Common myeloid progenitor, CD34-positive (primary cell): ENCODE measurements around the gene RNF217.

Experiments used
- CTCF ChIA-PET: fragments of 350-600 bp; sonication (Branson Sonifier 250); formaldehyde crosslinking; loops from one replicate; lab custom pipeline; 2021; ENCODE audit warnings: antibody characterized with exemption; lab: Charles Lee
- POLR2A ChIA-PET: fragments of 350-600 bp; sonication (Branson Sonifier 250); formaldehyde crosslinking; loops from one replicate; lab custom pipeline; 2021; ENCODE audit warnings: antibody characterized with exemption; lab: Charles Lee
- DNase-seq, 3 donors: peaks; one replicate each; pipeline versions ENCODE4 v3.0.0 to v3.0.0-alpha.2; 2013
- H3K27ac ChIP-seq, 2 experiments: 1 replicate in 1 of 2; 2 replicates in 1 of 2; pipeline ENCODE4 v1.7.0; 2013; ENCODE audit warnings: inconsistent platforms in 2 of 2, low read length in 2 of 2, mild to moderate bottlenecking in 2 of 2, low read depth in 1 of 2, moderate library complexity in 1 of 2; ENCODE audit not compliant: severe bottlenecking in 2 of 2, insufficient read depth in 1 of 2, poor library complexity in 1 of 2
- H3K27me3 ChIP-seq, 5 experiments: replicated peaks in 2 of 5; 1 replicate in 3 of 5; 2 replicates in 2 of 5; pipeline versions ENCODE4 v1.6.1 to v1.7.0; 2013; ENCODE audit warnings: low read length in 4 of 5, mild to moderate bottlenecking in 2 of 5, moderate library complexity in 2 of 5, inconsistent platforms in 1 of 5; ENCODE audit not compliant: insufficient read depth in 5 of 5, control insufficient read depth in 4 of 5
- H3K36me3 ChIP-seq, 4 experiments: 1 replicate in 2 of 4; 2 replicates in 2 of 4; pipeline versions ENCODE4 v1.6.1 to v1.7.0; 2013; ENCODE audit warnings: low read length in 3 of 4, control low read depth in 1 of 4, mild to moderate bottlenecking in 1 of 4; ENCODE audit not compliant: control insufficient read depth in 4 of 4, insufficient read depth in 4 of 4
- H3K4me1 ChIP-seq, 4 experiments: 1 replicate in 3 of 4; 2 replicates in 1 of 4; pipeline versions ENCODE4 v1.6.1 to v1.7.1; 2013; ENCODE audit warnings: low read length in 3 of 4, mild to moderate bottlenecking in 3 of 4, control low read depth in 1 of 4, inconsistent platforms in 1 of 4, moderate library complexity in 1 of 4; ENCODE audit not compliant: control insufficient read depth in 4 of 4, insufficient read depth in 4 of 4; ENCODE audit errors: control extremely low read depth in 1 of 4
- H3K4me3 ChIP-seq, 7 experiments: 1 replicate in 4 of 7; 2 replicates in 3 of 7; pipeline versions ENCODE4 v1.5.1 to v1.7.0; 2013; ENCODE audit warnings: mild to moderate bottlenecking in 7 of 7, low read length in 6 of 7, moderate library complexity in 6 of 7, inconsistent platforms in 2 of 7, low read depth in 2 of 7, control low read depth in 1 of 7; ENCODE audit not compliant: insufficient read depth in 4 of 7, control insufficient read depth in 1 of 7; ENCODE audit errors: extremely low read depth in 1 of 7
- H3K9me3 ChIP-seq, 5 experiments: 1 replicate in 4 of 5; 2 replicates in 1 of 5; pipeline versions ENCODE4 v1.6.1 to v1.7.1; 2013; ENCODE audit warnings: low read length in 4 of 5, mild to moderate bottlenecking in 2 of 5, inconsistent platforms in 1 of 5, low read depth in 1 of 5, moderate library complexity in 1 of 5; ENCODE audit not compliant: control insufficient read depth in 4 of 5, insufficient read depth in 2 of 5; ENCODE audit errors: control extremely low read depth in 1 of 5
- WGBS: methylation state at CpG from one replicate; pipeline ENCODE4 v1.1.5; 2013; ENCODE audit not compliant: insufficient coverage; 5-methylcytosine and 5-hydroxymethylcytosine counted together

RNF217 gene

DNA sequence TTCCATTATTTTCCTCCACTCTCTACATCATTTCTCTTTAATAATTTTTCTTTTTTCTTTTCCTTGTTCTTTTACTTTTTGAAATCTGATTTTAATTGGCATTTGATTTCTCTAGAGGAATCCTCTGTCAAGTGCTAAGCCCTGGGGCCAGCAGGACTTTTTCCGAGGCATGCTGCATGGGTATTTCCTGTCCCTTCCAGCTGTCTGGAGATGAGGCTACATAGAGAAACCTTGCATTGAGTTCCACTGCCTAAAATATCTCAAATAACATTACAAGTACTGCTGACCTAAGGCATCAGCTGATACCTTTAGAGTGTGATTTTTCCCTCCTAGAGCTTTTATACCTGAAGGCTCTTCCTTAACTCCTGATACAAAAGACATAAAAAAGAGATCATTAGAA, 6.2 kb downstream of the RNF217 start:
- H3K27me3 ChIP-seq, result no peaks in the 10 kb centered on the region
- no peak overlapping the region for H3K27ac ChIP-seq
- no peak for DNase-seq
- peaks cover 8 to 38% (median 18%) of the 10 kb centered on the region in 4 experiments for H3K36me3 ChIP-seq
- no CpG with 5 or more reads among the region's 1 CpG for WGBS
- no peak overlapping the region for H3K4me3 ChIP-seq
- H3K9me3 ChIP-seq, result no peaks in the 10 kb centered on the region
- CTCF ChIA-PET, result interaction anchor here (0.6 to 2.9 kb wide), 2 partner anchors 10 to 137 kb away, joined by 3 to 8 read pairs; no protein-coding TSS in a partner anchor
- POLR2A ChIA-PET, result no interaction called here
- peaks cover 7 to 22% (median 16%) of the 10 kb centered on the region in 4 experiments for H3K4me1 ChIP-seq

DNA sequence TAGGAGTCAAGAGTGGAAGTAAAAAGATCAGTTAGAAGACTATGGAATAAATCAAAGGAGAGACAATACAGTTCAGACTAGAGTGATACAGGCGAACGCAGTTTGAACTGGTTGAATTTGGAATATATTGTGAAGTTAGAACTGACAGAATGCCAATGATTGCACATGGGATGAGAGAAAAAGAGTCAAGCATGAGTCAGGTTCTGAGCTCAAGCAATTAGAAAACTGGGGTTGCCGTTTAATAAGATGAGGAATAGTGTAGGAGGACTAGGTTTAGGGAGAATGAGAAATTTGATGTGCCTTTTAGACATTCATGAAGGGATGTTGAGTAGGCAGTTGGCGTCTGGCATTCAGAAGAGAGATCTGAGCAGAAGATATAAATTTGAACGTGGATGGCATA, 8.0 kb downstream of the RNF217 start:
- Histone ChIP-seq H3K4me3 (no peak overlapping the region), H3K9me3 (no peaks in the 10 kb centered on the region), H3K4me1 (peaks cover 0 to 6% (median 3%) of the 10 kb centered on the region in 4 experiments), H3K27me3 (no peaks in the 10 kb centered on the region), H3K36me3 (peaks cover 17 to 48% (median 21%) of the 10 kb centered on the region in 4 experiments), H3K27ac (no peak overlapping the region)
- CTCF ChIA-PET, result interaction anchor here (1.0 to 2.9 kb wide), 4 partner anchors 8 to 344 kb away, joined by 3 to 8 read pairs (median 4); no protein-coding TSS in a partner anchor
- DNase-seq, result no peak
- POLR2A ChIA-PET, result no interaction called here
- 100% methylated on average over 4 of the region's 5 CpGs for WGBS

DNA sequence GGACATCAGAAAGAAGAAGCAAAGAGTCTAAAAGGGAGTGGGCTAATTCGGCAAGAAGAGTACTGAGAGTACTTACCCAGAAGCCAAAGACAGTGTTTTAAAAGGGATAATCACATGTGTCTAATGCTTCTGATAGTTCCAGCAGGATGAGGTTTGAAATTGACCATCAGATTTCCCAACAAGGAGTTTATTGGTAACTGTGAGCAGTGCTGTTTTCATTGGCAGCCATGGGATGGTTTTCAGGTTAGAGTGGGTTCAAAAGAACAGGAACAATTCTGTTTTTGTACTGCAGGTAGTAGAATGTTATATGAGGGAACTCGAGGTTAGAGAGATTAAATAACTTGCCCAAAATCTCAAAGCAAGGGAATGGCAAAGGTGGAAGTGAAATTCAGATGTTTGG, 8.5 kb downstream of the RNF217 start:
- no peak for DNase-seq

DNA sequence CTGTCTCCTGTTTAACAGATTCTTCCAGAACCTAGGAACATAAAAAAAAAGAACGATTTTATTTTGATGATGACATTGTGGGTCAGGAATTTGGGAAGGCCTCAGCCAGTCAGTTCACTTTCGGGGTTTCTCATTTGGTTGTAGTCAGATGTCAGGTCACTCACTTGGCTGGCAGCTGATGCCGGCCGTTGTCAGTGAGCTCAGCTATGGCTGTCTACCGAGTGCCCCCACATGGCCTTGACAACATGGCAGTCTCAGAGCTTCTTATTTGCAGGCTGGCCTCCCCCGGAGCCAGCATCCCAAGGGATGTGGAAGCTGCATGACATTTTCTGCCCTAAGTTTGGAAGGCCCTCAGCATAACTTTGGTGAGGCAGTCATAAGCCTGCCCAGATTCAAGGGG, 11.5 kb downstream of the RNF217 start:
- H3K36me3 ChIP-seq, result peaks cover 24 to 52% (median 31%) of the 10 kb centered on the region in 4 experiments
- H3K27me3 ChIP-seq, result no peaks in the 10 kb centered on the region
- no peak overlapping the region for H3K4me3 ChIP-seq
- CTCF ChIA-PET, result interaction anchor here (1.4 to 3.6 kb wide), 2 partner anchors 13 to 14 kb away, joined by 5 to 16 read pairs; partner anchors contain the start of gene RNF217
- 100% methylated on average over 5 of the region's 6 CpGs for WGBS
- H3K27ac ChIP-seq, result no peak overlapping the region
- H3K9me3 ChIP-seq, result peaks cover 3 to 14% (median 9%) of the 10 kb centered on the region in 5 experiments
- POLR2A ChIA-PET, result no interaction called here
- DNase-seq, result no peak
- no peaks in the 10 kb centered on the region for H3K4me1 ChIP-seq

More for the DNA sequence above, 8.5 kb downstream of the RNF217 start:
- Histone ChIP-seq H3K27me3 (no peaks in the 10 kb centered on the region), H3K9me3 (no peaks in the 10 kb centered on the region), H3K4me3 (no peak overlapping the region), H3K4me1 (peaks cover 0 to 3% (median 1%) of the 10 kb centered on the region in 4 experiments), H3K36me3 (peaks cover 15 to 50% (median 22%) of the 10 kb centered on the region in 4 experiments), H3K27ac (no peak overlapping the region)
- CTCF ChIA-PET, result interaction anchor here (1.0 to 2.9 kb wide), 4 partner anchors 8 to 343 kb away, joined by 3 to 8 read pairs (median 4); no protein-coding TSS in a partner anchor
- WGBS, result 92% methylated on average over 2 of the region's 2 CpGs
- POLR2A ChIA-PET, result no interaction called here

DNA sequence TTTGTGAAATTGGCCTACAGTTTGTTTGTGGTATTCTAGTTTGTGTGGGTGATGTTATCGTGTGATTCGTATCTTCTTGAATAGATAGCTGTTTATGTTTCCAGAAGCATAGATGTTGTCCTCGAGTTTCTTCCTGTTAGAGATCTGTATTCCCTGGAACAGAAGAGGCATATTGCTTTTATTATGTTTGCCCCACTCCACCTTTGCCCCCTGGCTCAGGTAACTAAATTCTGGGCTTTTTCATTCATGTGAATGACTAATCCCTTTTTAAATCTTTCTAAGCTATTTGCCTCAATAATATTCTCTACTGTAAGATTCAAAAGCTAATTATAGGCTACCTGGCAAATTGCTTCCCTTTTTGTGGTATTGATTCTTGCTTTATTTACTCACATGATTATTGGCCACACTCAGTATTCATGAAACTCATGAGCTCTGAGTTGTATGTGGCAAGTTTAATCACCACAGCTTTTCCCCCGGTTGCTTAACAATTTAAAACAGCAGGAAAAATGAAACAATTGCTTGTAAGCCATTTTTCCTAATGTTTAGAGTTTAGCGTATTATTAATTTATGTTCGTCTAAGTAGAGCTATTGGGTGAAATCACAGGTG, 12.6 kb downstream of the RNF217 start:
- Histone ChIP-seq H3K27ac (no peak overlapping the region), H3K4me1 (no peaks in the 10 kb centered on the region), H3K27me3 (no peaks in the 10 kb centered on the region), H3K36me3 (peaks cover 28 to 58% (median 39%) of the 10 kb centered on the region in 4 experiments), H3K9me3 (peaks cover 3 to 21% (median 15%) of the 10 kb centered on the region in 5 experiments), H3K4me3 (no peak overlapping the region)
- ChIA-PET CTCF (interaction anchor here (1.4 to 3.6 kb wide), 2 partner anchors 13 to 14 kb away, joined by 5 to 16 read pairs; partner anchors contain the start of gene RNF217), POLR2A (no interaction called here)
- WGBS, result 100% methylated on average over 3 of the region's 6 CpGs
- DNase-seq, result no peak

DNA sequence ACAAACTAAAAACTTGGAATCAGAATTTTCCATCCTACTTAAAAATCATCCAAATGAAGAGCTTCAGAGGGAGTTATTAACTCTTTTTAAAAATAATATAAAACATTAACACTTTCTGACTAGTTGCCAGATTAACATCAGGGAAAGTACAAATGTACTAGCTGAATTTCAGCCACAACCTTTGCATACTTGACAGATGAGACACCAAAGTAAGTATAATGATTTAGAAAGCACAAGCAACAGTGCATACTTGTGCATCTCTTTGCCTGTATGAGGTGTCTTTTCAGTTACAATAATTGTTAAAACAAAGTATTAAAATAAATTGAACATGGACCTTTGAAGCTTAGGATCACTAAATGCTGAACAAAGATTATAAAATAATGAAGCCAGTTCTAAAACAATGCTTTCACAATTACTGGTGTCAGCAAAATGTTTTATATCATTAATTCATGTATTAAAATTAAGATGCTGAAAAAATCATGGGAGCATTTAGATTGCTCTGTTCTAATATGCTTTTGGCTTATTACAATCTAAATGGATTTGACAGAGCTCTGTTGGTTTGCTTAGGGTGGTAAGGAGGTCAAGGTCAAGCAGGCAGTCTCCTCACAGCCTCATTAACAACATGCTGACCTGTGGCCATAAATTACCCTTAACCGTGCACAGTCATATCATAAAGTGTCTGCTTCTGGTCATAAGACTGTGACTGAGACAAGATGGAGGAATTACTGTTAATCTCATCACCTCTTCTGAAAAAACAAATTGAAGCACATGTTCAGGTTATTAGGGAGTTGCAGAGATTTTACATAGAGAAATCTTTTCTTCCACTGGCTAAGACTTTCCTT, 15.1 kb downstream of the RNF217 start:
- Histone ChIP-seq H3K27me3 (no peaks in the 10 kb centered on the region), H3K27ac (no peak overlapping the region), H3K4me1 (no peaks in the 10 kb centered on the region), H3K4me3 (no peak overlapping the region), H3K9me3 (peaks cover 3 to 21% (median 15%) of the 10 kb centered on the region in 5 experiments), H3K36me3 (peaks cover 20 to 48% (median 38%) of the 10 kb centered on the region in 4 experiments)
- ChIA-PET CTCF (interaction anchor here (0.8 to 2.5 kb wide), 2 partner anchors 8 to 136 kb away, joined by 3 to 8 read pairs; no protein-coding TSS in a partner anchor), POLR2A (no interaction called here)
- no peak for DNase-seq
- WGBS, result 100% methylated on average over 1 of the region's 1 CpG
